HepG2 (cell line): ENCODE data around the gene STAMBPL1.

Experiments
- CTCF ChIP-seq: sonication (generic); formaldehyde crosslinking; IDR thresholded peaks from 2 replicates; pipeline ENCODE4 v1.5.0; 2020; ENCODE audit warnings: mild to moderate bottlenecking, missing genetic modification reagents, moderate library complexity
- KDM1A ChIP-seq: IDR thresholded peaks from 2 replicates; pipeline ENCODE4 v1.6.1; 2016; ENCODE audit warnings: missing compliant biosample characterization
- RNF2 ChIP-seq: fragments of 450-650 bp; conservative IDR thresholded peaks from 2 replicates; pipeline ENCODE4 v1.6.1; 2016; ENCODE audit warnings: low read depth
- ZNF646 ChIP-seq: sonication (generic); formaldehyde crosslinking; IDR thresholded peaks from 2 replicates; pipeline ENCODE4 v1.9.0; 2021; ENCODE audit warnings: mild to moderate bottlenecking, missing genetic modification reagents

- TF ChIP-seq ZNF646 (CRISPR knock-in tag) (no peak), CTCF (CRISPR knock-in tag) (no peak), KDM1A (CRISPR knock-in tag) (no peak), RNF2 (no peak)
These were observed 64.8 kb downstream of the STAMBPL1 start for GRCh38 chr10:88944813-88945212.
